Measurements from ENCODE around the gene AASDH. TPM values are rescaled to one million over a fixed set of nuclear protein-coding genes. Genes with fewer than 3 reads are reported as not detected.
A peak's percentile ranks its signal among the peaks of the same experiment; 100 is the strongest.

Gene AASDH
- total RNA-seq, 1 experiment from 2014 or later = 11.5 TPM

- no TSS peak for BruUV-seq (replicated peaks)
- Histone ChIP-seq H3K79me2 (ENCODE audit: low read depth) (no peaks in the 10 kb centered on the region), H3F3A (ENCODE audit: insufficient read depth, low read depth) (no peaks in the 10 kb centered on the region), H3K9me3 (ENCODE audit: insufficient read depth, low read depth) (no peaks in the 10 kb centered on the region), H3K9me2 (ENCODE audit: insufficient read depth) (no peaks in the 10 kb centered on the region), H3K4me2 (no peak overlapping the region), H3K4me1 (replicated peaks; ENCODE audit: insufficient read depth) (no peaks in the 10 kb centered on the region), H3K27ac (no peak overlapping the region), H3K4me3 (no peak overlapping the region), H4K20me1 (ENCODE audit: insufficient read depth) (no peaks in the 10 kb centered on the region), H3K27me3 (ENCODE audit: insufficient read depth, low read depth) (no peaks in the 10 kb centered on the region), H3K36me3 (ENCODE audit: low read depth) (no peaks in the 10 kb centered on the region), H2AFZ (no peak overlapping the region)
- TF ChIP-seq CTCF (conservative IDR thresholded peaks at IDR 0.05) = no peak
- no peak for TF ChIP-seq EZH2 (IDR thresholded peaks at IDR 0.05; ENCODE audit: low read depth)
- DNase-seq = no peak
- intact Hi-C loops (cut with micrococcal nuclease; ENCODE audit: unreplicated experiment) = no loop called here
- ChIA-PET POLR2A (ENCODE audit: unreplicated experiment) (interaction anchor here (0.6 kb wide), 1 partner anchor 556 kb away, joined by 3 read pairs; no protein-coding TSS in a partner anchor), CTCF (no interaction called here)
Measured at GRCh38 chr4:56310401-56311125, 76.7 kb downstream of the AASDH start.

GRCh38 chr4:56308384-56308783 lies 78.9 kb downstream of the AASDH start:
- no peaks in the 10 kb centered on the region for H3K9me3 ChIP-seq (ENCODE audit: insufficient read depth, low read depth)
- H3K9me2 ChIP-seq (ENCODE audit: insufficient read depth) = no peaks in the 10 kb centered on the region
- no peaks in the 10 kb centered on the region for H3K79me2 ChIP-seq (ENCODE audit: low read depth)
- H3K4me1 ChIP-seq (replicated peaks; ENCODE audit: insufficient read depth) = no peaks in the 10 kb centered on the region
- no peak for DNase-seq
- intact Hi-C loops (cut with micrococcal nuclease; ENCODE audit: unreplicated experiment) = loop anchor here (10.0 kb wide), 2 partner anchors 444 to 526 kb away; no protein-coding TSS in a partner anchor
- no peak overlapping the region for H3K4me2 ChIP-seq
- no TSS peak for BruUV-seq (replicated peaks)
- POLR2A ChIA-PET (ENCODE audit: unreplicated experiment) = interaction anchor here (0.6 kb wide), 1 partner anchor 151 kb away, joined by 8 read pairs; no protein-coding TSS in a partner anchor
- H3K36me3 ChIP-seq (ENCODE audit: low read depth) = no peaks in the 10 kb centered on the region
- TF ChIP-seq CTCF (conservative IDR thresholded peaks at IDR 0.05) = no peak
- no peak for TF ChIP-seq EZH2 (IDR thresholded peaks at IDR 0.05; ENCODE audit: low read depth)
- H3F3A ChIP-seq (ENCODE audit: insufficient read depth, low read depth) = no peaks in the 10 kb centered on the region
- H3K4me3 ChIP-seq = no peak overlapping the region
- CTCF ChIA-PET = no interaction called here
- H4K20me1 ChIP-seq (ENCODE audit: insufficient read depth) = no peaks in the 10 kb centered on the region
- no peaks in the 10 kb centered on the region for H3K27me3 ChIP-seq (ENCODE audit: insufficient read depth, low read depth)
- no peak overlapping the region for H3K27ac ChIP-seq
- H2AFZ ChIP-seq = no peak overlapping the region

GRCh38 chr4:56307423-56307822 lies 79.9 kb downstream of the AASDH start:
- POLR2A ChIA-PET (ENCODE audit: unreplicated experiment) = interaction anchor here (0.6 kb wide), 2 partner anchors 46 to 1131 kb away, joined by 7 to 9 read pairs; no protein-coding TSS in a partner anchor
- H2AFZ ChIP-seq = no peak overlapping the region
- H3K27me3 ChIP-seq (ENCODE audit: insufficient read depth, low read depth) = no peaks in the 10 kb centered on the region
- no peak overlapping the region for H3K4me2 ChIP-seq
- no peaks in the 10 kb centered on the region for H3K9me3 ChIP-seq (ENCODE audit: insufficient read depth, low read depth)
- TF ChIP-seq EZH2 (IDR thresholded peaks at IDR 0.05; ENCODE audit: low read depth) (no peak), CTCF (conservative IDR thresholded peaks at IDR 0.05) (no peak)
- H3K27ac ChIP-seq = no peak overlapping the region
- no peaks in the 10 kb centered on the region for H3K36me3 ChIP-seq (ENCODE audit: low read depth)
- intact Hi-C loops (cut with micrococcal nuclease; ENCODE audit: unreplicated experiment) = loop anchor here (10.0 kb wide), 2 partner anchors 443 to 527 kb away; no protein-coding TSS in a partner anchor
- BruUV-seq (replicated peaks) = no TSS peak
- no peaks in the 10 kb centered on the region for H3K4me1 ChIP-seq (replicated peaks; ENCODE audit: insufficient read depth)
- H3K9me2 ChIP-seq (ENCODE audit: insufficient read depth) = no peaks in the 10 kb centered on the region
- H3K4me3 ChIP-seq = no peak overlapping the region
- no peaks in the 10 kb centered on the region for H3K79me2 ChIP-seq (ENCODE audit: low read depth)
- peak; percentile 30 to 83 for DNase-seq
- H4K20me1 ChIP-seq (ENCODE audit: insufficient read depth) = no peaks in the 10 kb centered on the region
- H3F3A ChIP-seq (ENCODE audit: insufficient read depth, low read depth) = no peaks in the 10 kb centered on the region
- CTCF ChIA-PET = no interaction called here
